Activated naive CD4-positive, alpha-beta T cell treated with anti-CD3 and anti-CD28 coated beads, Interleukin-2, amount 50 U/mL, for 16 hours (primary cell): ENCODE data around the gene ZBTB16.

ENCODE experiments used
- DNase-seq: peaks from one replicate; pipeline ENCODE4 v3.0.0-alpha.2; 2020

The ZBTB16 gene

GRCh38 chr11:114270531-114271270 lies 211.2 kb downstream of the ZBTB16 start:
- no peak for DNase-seq

- no peak for DNase-seq
Observed at GRCh38 chr11:114271316-114271715, 211.8 kb downstream of the ZBTB16 start.

- no peak for DNase-seq
Observed at GRCh38 chr11:114272311-114272710, 212.8 kb downstream of the ZBTB16 start.

- DNase-seq, result no peak
Observed at GRCh38 chr11:114273071-114273470, 213.6 kb downstream of the ZBTB16 start.

- no peak for DNase-seq
Observed at GRCh38 chr11:114273890-114274635, 214.6 kb downstream of the ZBTB16 start.

GRCh38 chr11:114274637-114275036 lies 215.1 kb downstream of the ZBTB16 start:
- DNase-seq, result no peak

- DNase-seq, result no peak
Observed at GRCh38 chr11:114275280-114275679, 215.8 kb downstream of the ZBTB16 start.

GRCh38 chr11:114276077-114276476 lies 216.6 kb downstream of the ZBTB16 start:
- no peak for DNase-seq

GRCh38 chr11:114277637-114278341 lies 218.3 kb downstream of the ZBTB16 start:
- DNase-seq, result no peak

- no peak for DNase-seq
Observed at GRCh38 chr11:114278342-114279065, 219.0 kb downstream of the ZBTB16 start.

GRCh38 chr11:114279792-114280546 lies 220.5 kb downstream of the ZBTB16 start:
- DNase-seq, result no peak

GRCh38 chr11:114280696-114281095 lies 221.2 kb downstream of the ZBTB16 start:
- DNase-seq, result no peak

GRCh38 chr11:114281388-114281956 lies 222.0 kb downstream of the ZBTB16 start:
- DNase-seq, result no peak

GRCh38 chr11:114282488-114282887 lies 223.0 kb downstream of the ZBTB16 start:
- no peak for DNase-seq

GRCh38 chr11:114283422-114283821 lies 223.9 kb downstream of the ZBTB16 start:
- no peak for DNase-seq

GRCh38 chr11:114284021-114284420 lies 224.5 kb downstream of the ZBTB16 start:
- DNase-seq, result no peak

GRCh38 chr11:114284914-114285313 lies 225.4 kb downstream of the ZBTB16 start:
- no peak for DNase-seq

- DNase-seq, result no peak
Observed at GRCh38 chr11:114285599-114285998, 226.1 kb downstream of the ZBTB16 start.

- DNase-seq, result no peak
Observed at GRCh38 chr11:114286229-114286628, 226.7 kb downstream of the ZBTB16 start.

GRCh38 chr11:114287154-114287553 lies 227.6 kb downstream of the ZBTB16 start:
- no peak for DNase-seq

- DNase-seq, result no peak
Observed at GRCh38 chr11:114288136-114288535, 228.6 kb downstream of the ZBTB16 start.

GRCh38 chr11:114289779-114290178 lies 230.3 kb downstream of the ZBTB16 start:
- DNase-seq, result no peak
